Measurements from ENCODE around the gene GPLD1.

The GPLD1 gene

GRCh38 chr6:24382220-24382540 is 107.2 kb downstream of the GPLD1 start:
- no peaks in the 10 kb centered on the region for H3K9me3 Mint-ChIP-seq
- no peaks in the 10 kb centered on the region for H3K27me3 Mint-ChIP-seq
- H3K36me3 Mint-ChIP-seq (ENCODE audit: low read depth) = no peaks in the 10 kb centered on the region
- no peak overlapping the region for H3K27ac Mint-ChIP-seq
- no peaks in the 10 kb centered on the region for H3K4me1 Mint-ChIP-seq (ENCODE audit: low read depth)
- intact Hi-C loops (cut with micrococcal nuclease) = loop anchor here (10.0 kb wide), 1 partner anchor 97 kb away; no protein-coding TSS in a partner anchor
- no peak overlapping the region for H3K4me3 Mint-ChIP-seq

GRCh38 chr6:24381476-24382219 is 107.7 kb downstream of the GPLD1 start:
- Mint-ChIP-seq H3K4me1 (ENCODE audit: low read depth) (no peaks in the 10 kb centered on the region), H3K27me3 (no peaks in the 10 kb centered on the region), H3K4me3 (no peak overlapping the region), H3K36me3 (ENCODE audit: low read depth) (no peaks in the 10 kb centered on the region), H3K27ac (no peak overlapping the region), H3K9me3 (no peaks in the 10 kb centered on the region)
- intact Hi-C loops (cut with micrococcal nuclease) = loop anchor here (10.0 kb wide), 1 partner anchor 97 kb away; no protein-coding TSS in a partner anchor

GRCh38 chr6:24378473-24379097 is 110.8 kb downstream of the GPLD1 start:
- no peaks in the 10 kb centered on the region for H3K27me3 Mint-ChIP-seq
- no peaks in the 10 kb centered on the region for H3K36me3 Mint-ChIP-seq (ENCODE audit: low read depth)
- no peak overlapping the region for H3K4me3 Mint-ChIP-seq
- intact Hi-C loops (cut with micrococcal nuclease) = no loop called here
- H3K9me3 Mint-ChIP-seq = no peaks in the 10 kb centered on the region
- no peak overlapping the region for H3K27ac Mint-ChIP-seq
- no peaks in the 10 kb centered on the region for H3K4me1 Mint-ChIP-seq (ENCODE audit: low read depth)
